Gastrocnemius medialis (tissue), 4 donors: ENCODE measurements around the gene NDUFB5.

Experiments used
- CTCF ChIP-seq, 5 experiments: fragments of 450-650 bp in 3 of 5; fragments of 200-600 bp in 2 of 5; sonication (generic) in 2 of 5; IDR thresholded peaks in 4 of 5; conservative IDR thresholded peaks in 1 of 5; 1 replicate in 4 of 5; 2 replicates in 1 of 5; pipeline ENCODE4 v1.5.1; 2016 to 2019; ENCODE audit warnings: antibody characterized with exemption in 5 of 5, mild to moderate bottlenecking in 3 of 5, moderate library complexity in 3 of 5
- POLR2A ChIP-seq, 2 donors: fragments of 450-650 bp; IDR thresholded peaks; one replicate each; pipeline ENCODE4 v1.6.1; 2017; ENCODE audit warnings: antibody characterized with exemption in 2 of 2, mild to moderate bottlenecking in 2 of 2, moderate library complexity in 2 of 2

GRCh38 chr3:179642871-179643270 lies 38.3 kb downstream of the NDUFB5 start:
- TF ChIP-seq CTCF (IDR thresholded peaks at IDR 0.05 in 4 of 5, conservative IDR thresholded peaks at IDR 0.05 in 1 of 5) (no peak), POLR2A (IDR thresholded peaks at IDR 0.05) (no peak)
